ENCODE results near the gene PHTF1. TPM values are rescaled to one million over a fixed set of nuclear protein-coding genes. Genes with fewer than 3 reads are reported as not detected.

PHTF1 gene
- total and polyA plus RNA-seq, 8 donors: 4.6 to 12.9 (median 6.3) TPM

DNA sequence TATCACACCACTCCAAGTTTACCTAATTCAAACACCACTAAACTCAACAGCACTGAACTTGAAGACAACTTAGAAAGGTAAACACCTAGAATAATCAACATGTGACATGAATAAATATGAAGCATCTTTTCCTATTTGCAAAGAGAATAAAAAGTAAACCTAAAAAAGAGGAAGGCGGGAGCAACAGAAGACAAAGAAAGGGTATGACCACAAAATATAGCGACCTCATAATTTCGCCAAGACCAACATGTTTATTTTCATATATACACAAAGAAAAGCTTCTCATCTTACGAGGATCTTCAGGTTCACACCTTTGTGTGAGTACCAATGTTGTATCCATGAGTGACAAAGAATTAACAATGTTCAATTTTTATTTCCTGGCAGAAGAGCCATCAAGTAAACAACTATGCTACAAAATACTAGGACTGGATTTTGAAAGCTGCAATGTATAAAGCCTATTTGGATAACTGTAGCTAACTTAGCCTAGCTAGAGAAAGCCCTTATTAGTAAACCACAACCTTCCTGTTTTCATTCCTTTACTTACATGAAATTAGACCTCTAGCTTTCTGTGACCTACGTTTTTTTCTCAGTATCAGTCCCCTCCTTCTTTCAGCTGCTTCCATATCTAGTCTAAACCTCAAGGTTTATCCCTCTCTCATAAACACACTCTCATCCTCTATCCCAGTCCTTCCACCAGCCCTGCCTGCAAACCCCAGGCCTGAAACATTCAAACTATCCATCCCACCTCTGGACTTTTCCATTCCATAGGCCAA is 21.3 kb upstream of the PHTF1 start:
- H3K4me1 ChIP-seq: peaks cover 16 to 35% (median 33%) of the 10 kb centered on the region in 3 donors
- H3K36me3 ChIP-seq: peaks cover 0 to 4% (median 0%) of the 10 kb centered on the region in 3 donors
- H3K27ac ChIP-seq: no peak overlapping the region
- no peak for FAIRE-seq
- no peaks in the 10 kb centered on the region for H3K27me3 ChIP-seq
- no peaks in the 10 kb centered on the region for H3K9me3 ChIP-seq
- TF ChIP-seq, protein P1, sequence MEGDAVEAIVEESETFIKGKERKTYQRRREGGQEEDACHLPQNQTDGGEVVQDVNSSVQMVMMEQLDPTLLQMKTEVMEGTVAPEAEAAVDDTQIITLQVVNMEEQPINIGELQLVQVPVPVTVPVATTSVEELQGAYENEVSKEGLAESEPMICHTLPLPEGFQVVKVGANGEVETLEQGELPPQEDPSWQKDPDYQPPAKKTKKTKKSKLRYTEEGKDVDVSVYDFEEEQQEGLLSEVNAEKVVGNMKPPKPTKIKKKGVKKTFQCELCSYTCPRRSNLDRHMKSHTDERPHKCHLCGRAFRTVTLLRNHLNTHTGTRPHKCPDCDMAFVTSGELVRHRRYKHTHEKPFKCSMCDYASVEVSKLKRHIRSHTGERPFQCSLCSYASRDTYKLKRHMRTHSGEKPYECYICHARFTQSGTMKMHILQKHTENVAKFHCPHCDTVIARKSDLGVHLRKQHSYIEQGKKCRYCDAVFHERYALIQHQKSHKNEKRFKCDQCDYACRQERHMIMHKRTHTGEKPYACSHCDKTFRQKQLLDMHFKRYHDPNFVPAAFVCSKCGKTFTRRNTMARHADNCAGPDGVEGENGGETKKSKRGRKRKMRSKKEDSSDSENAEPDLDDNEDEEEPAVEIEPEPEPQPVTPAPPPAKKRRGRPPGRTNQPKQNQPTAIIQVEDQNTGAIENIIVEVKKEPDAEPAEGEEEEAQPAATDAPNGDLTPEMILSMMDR (IDR thresholded peaks at IDR 0.05): no peak
- WGBS, 2 donors: 75 to 82% methylated on average over 5 of the region's 5 CpGs
- intact Hi-C loops (cut with DNase I): no loop called here
- ATAC-seq: no peak
- no peak for DNase-seq
- no peak overlapping the region for H3K4me3 ChIP-seq

DNA sequence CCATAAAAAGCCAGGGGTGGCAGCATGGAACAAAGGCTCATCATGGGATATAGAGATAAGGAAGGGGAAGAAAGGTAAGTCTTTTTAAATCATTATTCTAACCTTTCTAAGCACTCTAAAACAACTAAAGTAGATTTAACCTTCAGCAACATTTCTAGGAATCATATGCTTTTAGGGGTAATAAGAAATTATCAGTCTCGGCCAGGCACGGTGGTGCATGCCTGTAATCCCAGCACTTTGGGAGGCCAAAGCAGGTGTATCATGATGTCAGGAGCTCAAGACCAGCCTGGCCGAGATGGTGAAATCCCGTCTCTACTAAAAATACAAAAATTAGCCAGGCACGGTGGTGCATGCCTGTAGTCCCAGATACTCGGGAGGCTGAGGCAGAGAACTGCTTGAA is 20.3 kb upstream of the PHTF1 start:
- DNase-seq (no peak), FAIRE-seq (no peak), ATAC-seq (no peak)
- 96 to 97% methylated on average over 6 of the region's 6 CpGs for WGBS, 2 donors
- no peak overlapping the region for H3K27ac ChIP-seq
- no peaks in the 10 kb centered on the region for H3K27me3 ChIP-seq
- intact Hi-C loops (cut with DNase I): no loop called here
- H3K4me1 ChIP-seq: peaks cover 16 to 33% (median 26%) of the 10 kb centered on the region in 3 donors
- TF ChIP-seq, protein P1 (IDR thresholded peaks at IDR 0.05): no peak
- peaks cover 0 to 8% (median 0%) of the 10 kb centered on the region in 3 donors for H3K36me3 ChIP-seq
- no peak overlapping the region for H3K4me3 ChIP-seq
- H3K9me3 ChIP-seq: no peaks in the 10 kb centered on the region

- WGBS, 2 donors: 48 to 53% methylated on average over 4 of the region's 4 CpGs
- DNase-seq (no peak), ATAC-seq (no peak), FAIRE-seq (no peak)
- peaks cover 0 to 8% (median 8%) of the 10 kb centered on the region in 3 donors for H3K36me3 ChIP-seq
- no peak overlapping the region for H3K27ac ChIP-seq
- H3K9me3 ChIP-seq: no peaks in the 10 kb centered on the region
- H3K27me3 ChIP-seq: no peaks in the 10 kb centered on the region
- no peak overlapping the region for H3K4me3 ChIP-seq
- intact Hi-C loops (cut with DNase I): no loop called here
- H3K4me1 ChIP-seq: peaks cover 3 to 13% (median 6%) of the 10 kb centered on the region in 3 donors
- TF ChIP-seq, protein P1 (IDR thresholded peaks at IDR 0.05): no peak
Measured at GRCh38 chr1:113777561-113777960, 18.3 kb upstream of the PHTF1 start.

DNA sequence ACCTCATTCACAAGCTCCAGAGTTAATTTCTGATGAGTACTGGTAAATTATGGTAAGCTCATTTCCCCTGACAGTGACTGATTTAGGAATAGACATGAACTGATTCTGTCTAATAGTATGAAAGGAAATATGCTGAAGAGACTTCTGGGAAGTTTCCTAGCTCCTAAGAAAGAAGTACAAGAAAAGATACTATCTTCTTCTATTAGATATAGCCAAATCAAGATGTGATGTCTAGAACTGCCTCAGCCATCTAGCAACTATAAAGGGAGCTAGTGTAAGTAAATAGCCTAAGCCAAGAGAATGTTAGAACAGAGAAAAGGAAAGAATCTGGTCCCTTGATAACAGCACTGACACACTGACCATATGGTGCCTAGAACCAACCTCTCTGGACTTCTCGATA is 10.7 kb upstream of the PHTF1 start:
- no peak for FAIRE-seq
- Histone ChIP-seq H3K27ac (no peak overlapping the region), H3K4me1 (no peaks in the 10 kb centered on the region), H3K9me3 (no peaks in the 10 kb centered on the region), H3K36me3 (peaks cover 0 to 27% (median 8%) of the 10 kb centered on the region in 3 donors), H3K4me3 (no peak overlapping the region), H3K27me3 (no peaks in the 10 kb centered on the region)
- ATAC-seq: no peak
- TF ChIP-seq, protein P1 (IDR thresholded peaks at IDR 0.05): no peak
- intact Hi-C loops (cut with DNase I): no loop called here
- no peak for DNase-seq
- 86 to 90% methylated on average over 1 of the region's 1 CpG for WGBS, 2 donors

GRCh38 chr1:113769601-113769970 is 10.3 kb upstream of the PHTF1 start:
- DNase-seq (no peak), ATAC-seq (no peak), FAIRE-seq (no peak)
- TF ChIP-seq, protein P1 (IDR thresholded peaks at IDR 0.05): no peak
- intact Hi-C loops (cut with DNase I): no loop called here
- H3K4me3 ChIP-seq: no peak overlapping the region
- H3K4me1 ChIP-seq: no peaks in the 10 kb centered on the region
- H3K27me3 ChIP-seq: no peaks in the 10 kb centered on the region
- no peak overlapping the region for H3K27ac ChIP-seq
- peaks cover 0 to 27% (median 8%) of the 10 kb centered on the region in 3 donors for H3K36me3 ChIP-seq
- no peaks in the 10 kb centered on the region for H3K9me3 ChIP-seq
